Right renal cortex interstitium (tissue), 3 donors: Measurements from ENCODE around the gene RAB40C. TPM values are rescaled to one million over a fixed set of nuclear protein-coding genes. Genes with fewer than 3 reads are reported as not detected.
A peak's percentile ranks its signal among the peaks of the same experiment; 100 is the strongest.

Experiments used
- DNase-seq, 3 donors: peaks; one replicate each; pipeline ENCODE4 v3.0.0-alpha.2; 2013; ENCODE audit warnings: low read depth in 3 of 3, low spot score in 2 of 3
- polyA plus RNA-seq, 3 donors: library from polyadenylated mRNA; unstranded; fragments of 120-200 nt; gene quantifications; one replicate each; pipeline ENCODE4 v1.2.1, GENCODE V29; 2013; ENCODE audit not compliant: insufficient read length in 3 of 3

Gene RAB40C
- polyA plus RNA-seq, 3 donors = 12.7 to 16.6 (median 14.4) TPM

- no peak for DNase-seq
These were observed 51.7 kb downstream of the RAB40C start, which contains the start of gene MCRIP2 for GRCh38 chr16:641326-642188. MCRIP2 (plus strand) TSS chr16:641828; CDS start chr16:641992, 164 bp downstream.

GRCh38 chr16:642189-643049, 52.6 kb downstream of the RAB40C start:
- no peak for DNase-seq

GRCh38 chr16:643050-643368, 53.1 kb downstream of the RAB40C start:
- no peak for DNase-seq

- DNase-seq = no peak
These were observed 54.7 kb downstream of the RAB40C start for GRCh38 chr16:644556-644955.

- DNase-seq = no peak
These were observed 56.2 kb downstream of the RAB40C start for GRCh38 chr16:645852-646678.

- no peak for DNase-seq
These were observed 56.9 kb downstream of the RAB40C start for GRCh38 chr16:646679-647172.

GRCh38 chr16:647173-647902, 57.5 kb downstream of the RAB40C start:
- no peak for DNase-seq

- no peak for DNase-seq
These were observed 58.4 kb downstream of the RAB40C start for GRCh38 chr16:648071-648780.

- peak; percentile 68 to 80 (median 74) for DNase-seq
These were observed 59.1 kb downstream of the RAB40C start, which contains the start of gene WDR90 for GRCh38 chr16:648781-649589. WDR90 (plus strand) TSS chr16:649365; CDS start chr16:649417, 52 bp downstream.

GRCh38 chr16:649631-650030, 59.8 kb downstream of the RAB40C start:
- no peak for DNase-seq

- no peak for DNase-seq
These were observed 62.0 kb downstream of the RAB40C start for GRCh38 chr16:651844-652243.

GRCh38 chr16:652454-653305, 62.8 kb downstream of the RAB40C start:
- no peak for DNase-seq

- DNase-seq = no peak
These were observed 64.2 kb downstream of the RAB40C start for GRCh38 chr16:654034-654433.

- no peak for DNase-seq
These were observed 67.6 kb downstream of the RAB40C start for GRCh38 chr16:657487-657886.

GRCh38 chr16:658679-659571, 69.1 kb downstream of the RAB40C start:
- DNase-seq = no peak

GRCh38 chr16:659618-660017, 69.8 kb downstream of the RAB40C start:
- no peak for DNase-seq

GRCh38 chr16:660132-660458, 70.2 kb downstream of the RAB40C start:
- DNase-seq = no peak
